GM23248 (cell line): ENCODE measurements around the gene MAPT. TPM values are rescaled to one million over a fixed set of nuclear protein-coding genes. Genes with fewer than 3 reads are reported as not detected.

Experiments used
- DNase-seq: peaks from one replicate; pipeline ENCODE4 v3.0.0-alpha.2; 2015
- H2AFZ ChIP-seq: fragments of 200-600 bp; sonication (generic); 2 replicates; pipeline ENCODE4 v1.6.1; 2016; ENCODE audit warnings: antibody characterized with exemption
- H3F3A ChIP-seq: fragments of 200-600 bp; sonication (generic); 2 replicates; pipeline ENCODE4 v1.6.1; 2016; ENCODE audit warnings: mild to moderate bottlenecking, antibody characterized with exemption, mixed run types; ENCODE audit not compliant: insufficient read depth
- H3K27ac ChIP-seq: fragments of 200-600 bp; sonication (generic); 2 replicates; pipeline ENCODE4 v1.5.1; 2016; ENCODE audit warnings: mild to moderate bottlenecking
- H3K27me3 ChIP-seq: fragments of 200-600 bp; sonication (generic); replicated peaks from 2 replicates; pipeline ENCODE4 v1.6.1; 2016; ENCODE audit warnings: mild to moderate bottlenecking; ENCODE audit not compliant: insufficient read depth
- H3K36me3 ChIP-seq: fragments of 200-600 bp; sonication (generic); 2 replicates; pipeline ENCODE4 v1.6.1; 2016; ENCODE audit warnings: low read depth, mild to moderate bottlenecking
- H3K4me1 ChIP-seq: fragments of 200-600 bp; sonication (generic); 2 replicates; pipeline ENCODE4 v1.6.1; 2016; ENCODE audit warnings: mild to moderate bottlenecking; ENCODE audit not compliant: insufficient read depth
- H3K4me2 ChIP-seq: fragments of 200-600 bp; sonication (generic); one replicate; pipeline ENCODE4 v1.6.1; 2016; ENCODE audit warnings: mild to moderate bottlenecking; ENCODE audit not compliant: unreplicated experiment
- H3K4me3 ChIP-seq: fragments of 200-600 bp; sonication (generic); 2 replicates; pipeline ENCODE4 v1.5.1; 2016; ENCODE audit warnings: mild to moderate bottlenecking
- H3K79me2 ChIP-seq: fragments of 200-600 bp; sonication (generic); 2 replicates; pipeline ENCODE4 v1.6.1; 2016; ENCODE audit warnings: mild to moderate bottlenecking; ENCODE audit not compliant: insufficient read depth
- H3K9ac ChIP-seq: fragments of 200-600 bp; sonication (generic); 2 replicates; pipeline ENCODE4 v1.6.1; 2016; ENCODE audit warnings: mild to moderate bottlenecking
- H3K9me2 ChIP-seq: fragments of 200-600 bp; sonication (generic); 2 replicates; pipeline ENCODE4 v1.6.1; 2016; ENCODE audit warnings: mixed run types, mild to moderate bottlenecking, moderate library complexity; ENCODE audit not compliant: insufficient read depth
- H3K9me3 ChIP-seq: fragments of 200-600 bp; sonication (generic); one replicate; pipeline ENCODE4 v1.6.1; 2017; ENCODE audit warnings: low read depth
- H4K20me1 ChIP-seq: fragments of 200-600 bp; sonication (generic); 2 replicates; pipeline ENCODE4 v1.6.0; 2016; ENCODE audit not compliant: insufficient read depth
- EZH2 ChIP-seq: fragments of 200-600 bp; sonication (generic); IDR thresholded peaks from 2 replicates; pipeline ENCODE4 v1.6.1; 2018; ENCODE audit warnings: antibody characterized with exemption, mild to moderate bottlenecking; ENCODE audit not compliant: insufficient read depth, poor library complexity, severe bottlenecking
- EZH2phosphoT487 ChIP-seq: fragments of 200-600 bp; sonication (generic); IDR thresholded peaks from 2 replicates; pipeline ENCODE4 v1.6.1; 2018; ENCODE audit warnings: antibody characterized with exemption, moderate library complexity, mild to moderate bottlenecking, low read depth; ENCODE audit not compliant: insufficient read depth
- WGBS, 2 experiments: methylation state at CpG; one replicate each; pipeline ENCODE4 v1.1.6; 2015 to 2017; ENCODE audit warnings: low lambda C conversion rate in 2 of 2, low coverage in 1 of 2; ENCODE audit errors: missing lambda C conversion rate in 2 of 2; 5-methylcytosine and 5-hydroxymethylcytosine counted together
- in situ Hi-C: fragments of 300-500 bp; cut with MboI; formaldehyde crosslinking; loops from 2 replicates; pipeline ENCODE4 v1.15.0; 2020
- polyA plus RNA-seq: library from polyadenylated mRNA; unstranded; fragments of >200 nt; fragmentation: Nextera tagmentation; extraction: Ambion mirVana; gene quantifications from 2 replicates; pipeline ENCODE4 v1.2.1, GENCODE V29; 2016
- total RNA-seq: library from RNA; depleted of rRNA; stranded (reverse); fragments of >200 nt; shearing (Covaris generic); gene quantifications from 2 replicates; pipeline ENCODE4 v1.2.3, GENCODE V29; 2014

MAPT gene
- total and polyA plus RNA-seq, 2 experiments from 2014 or later, result 0.06 TPM; not detected in 1

DNA sequence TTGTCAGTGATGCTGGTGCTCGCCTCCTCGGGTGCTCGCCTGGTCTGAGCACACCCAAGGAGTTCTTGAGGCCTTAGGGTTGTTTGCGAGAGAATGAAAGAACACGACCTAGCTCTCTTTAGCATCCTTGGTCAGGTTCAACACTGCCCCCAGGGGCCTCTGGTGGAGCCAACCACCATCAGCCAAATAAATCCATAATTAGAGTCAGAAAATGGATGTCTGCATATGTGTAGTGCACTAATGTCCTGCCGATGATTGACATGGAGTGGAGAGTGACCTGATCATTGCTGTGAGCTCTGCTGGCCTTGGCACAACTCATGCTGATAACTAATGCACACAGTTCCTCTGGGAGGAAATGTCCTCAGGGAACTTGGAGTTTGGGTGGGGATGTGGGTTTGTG is 96.5 kb downstream of the MAPT start:
- no peaks in the 10 kb centered on the region for H3F3A ChIP-seq
- DNase-seq, result no peak
- H3K79me2 ChIP-seq, result no peaks in the 10 kb centered on the region
- no peaks in the 10 kb centered on the region for H3K9me3 ChIP-seq
- no peaks in the 10 kb centered on the region for H3K4me1 ChIP-seq
- H3K4me2 ChIP-seq, result no peak overlapping the region
- H2AFZ ChIP-seq, result no peak overlapping the region
- no peaks in the 10 kb centered on the region for H3K9me2 ChIP-seq
- no peaks in the 10 kb centered on the region for H3K36me3 ChIP-seq
- H3K27me3 ChIP-seq, result peaks cover 1% of the 10 kb centered on the region; the same call in 1 of the 2 replicates
- 70 to 76% methylated on average over 6 of the region's 6 CpGs for WGBS, 2 experiments
- TF ChIP-seq EZH2phosphoT487 (no peak), EZH2 (no peak)
- H3K4me3 ChIP-seq, result no peak overlapping the region
- no peak overlapping the region for H3K9ac ChIP-seq
- no peaks in the 10 kb centered on the region for H4K20me1 ChIP-seq
- in situ Hi-C loops, result no loop called here
- H3K27ac ChIP-seq, result no peak overlapping the region

DNA sequence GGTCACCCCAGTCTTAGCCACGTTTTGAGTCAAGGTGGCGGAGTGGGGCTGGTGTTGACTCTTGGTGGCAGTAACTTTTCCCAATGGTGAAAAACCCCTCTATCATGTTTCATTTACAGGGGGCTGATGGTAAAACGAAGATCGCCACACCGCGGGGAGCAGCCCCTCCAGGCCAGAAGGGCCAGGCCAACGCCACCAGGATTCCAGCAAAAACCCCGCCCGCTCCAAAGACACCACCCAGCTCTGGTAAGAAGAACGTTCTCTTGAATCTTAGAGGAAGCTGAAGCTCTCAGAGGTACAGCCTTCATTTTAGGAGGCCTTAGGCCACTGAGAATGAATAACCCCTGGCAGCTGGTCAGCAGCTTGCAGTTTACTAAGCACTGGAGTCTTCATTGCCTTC is 97.0 kb downstream of the MAPT start:
- Histone ChIP-seq H3K4me2 (no peak overlapping the region), H2AFZ (no peak overlapping the region), H3K9me3 (no peaks in the 10 kb centered on the region), H3K4me1 (no peaks in the 10 kb centered on the region), H3F3A (no peaks in the 10 kb centered on the region), H3K79me2 (no peaks in the 10 kb centered on the region), H3K27me3 (no peaks in the 10 kb centered on the region; the same call in 1 of the 2 replicates), H3K36me3 (no peaks in the 10 kb centered on the region), H4K20me1 (no peaks in the 10 kb centered on the region), H3K9me2 (no peaks in the 10 kb centered on the region), H3K4me3 (no peak overlapping the region), H3K9ac (no peak overlapping the region), H3K27ac (no peak overlapping the region)
- no peak for TF ChIP-seq EZH2phosphoT487
- in situ Hi-C loops, result no loop called here
- no peak for DNase-seq
- 75% methylated on average over 10 of the region's 10 CpGs for WGBS, 2 experiments

DNA sequence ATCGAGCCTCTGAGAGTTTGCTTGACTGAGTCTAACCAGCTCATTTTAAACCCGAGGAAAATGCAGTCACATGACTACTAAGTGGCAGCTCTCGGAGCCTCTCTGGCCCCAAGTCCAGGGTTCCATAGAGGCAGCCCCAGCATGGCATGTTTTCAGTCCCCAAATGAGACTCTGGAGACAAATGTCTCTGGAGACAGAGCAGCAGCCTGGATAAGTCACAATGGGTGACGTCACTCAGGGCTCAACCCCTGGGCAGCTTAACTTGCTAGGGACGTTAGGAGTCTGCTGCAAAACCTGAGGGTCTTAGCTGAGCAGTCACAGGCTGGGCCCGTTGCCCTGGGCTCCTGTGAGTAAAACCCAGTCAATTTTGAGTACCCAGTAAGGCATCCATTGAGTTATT is 97.8 kb downstream of the MAPT start:
- DNase-seq, result peak; percentile 17
- no peak overlapping the region for H2AFZ ChIP-seq

DNA sequence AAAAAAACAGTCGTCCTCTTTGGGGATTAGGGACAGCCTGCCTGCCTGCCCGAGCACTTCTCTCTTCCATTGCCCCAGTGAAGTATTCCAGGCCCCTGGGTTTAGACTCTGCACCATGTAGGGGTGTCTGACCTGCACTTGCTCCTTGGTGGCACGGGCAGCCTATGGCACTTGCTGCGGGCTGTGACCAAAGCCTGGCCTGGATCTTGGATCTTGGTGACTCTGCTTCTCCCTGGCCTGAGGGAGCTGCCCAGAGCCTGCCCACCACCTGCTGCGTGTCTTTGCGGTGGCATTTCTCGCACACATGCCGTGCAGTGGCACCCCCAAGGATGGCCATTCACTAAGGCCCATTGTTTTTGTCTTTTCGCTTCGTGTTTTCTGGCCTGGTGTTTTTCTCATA is 98.5 kb downstream of the MAPT start:
- in situ Hi-C loops, result no loop called here
- Histone ChIP-seq H3K27me3 (no peaks in the 10 kb centered on the region; the same call in 1 of the 2 replicates), H3K79me2 (no peaks in the 10 kb centered on the region), H3K4me2 (no peak overlapping the region), H3K36me3 (no peaks in the 10 kb centered on the region), H3K27ac (no peak overlapping the region), H3K4me3 (no peak overlapping the region), H3K4me1 (no peaks in the 10 kb centered on the region), H2AFZ (no peak overlapping the region), H3K9ac (no peak overlapping the region), H3K9me3 (no peaks in the 10 kb centered on the region), H3F3A (no peaks in the 10 kb centered on the region), H4K20me1 (no peaks in the 10 kb centered on the region), H3K9me2 (no peaks in the 10 kb centered on the region)
- DNase-seq, result no peak
- no peak for TF ChIP-seq EZH2phosphoT487
- no peak for TF ChIP-seq EZH2
- WGBS, 2 experiments, result 68 to 71% methylated on average over 10 of the region's 10 CpGs

More for the DNA sequence above, 97.8 kb downstream of the MAPT start:
- Histone ChIP-seq H4K20me1 (no peaks in the 10 kb centered on the region), H3K79me2 (no peaks in the 10 kb centered on the region), H3K4me2 (no peak overlapping the region), H3K27ac (no peak overlapping the region), H3K4me3 (no peak overlapping the region), H3K9ac (no peak overlapping the region), H3F3A (no peaks in the 10 kb centered on the region), H3K4me1 (no peaks in the 10 kb centered on the region), H3K9me3 (no peaks in the 10 kb centered on the region), H3K36me3 (no peaks in the 10 kb centered on the region), H3K27me3 (no peaks in the 10 kb centered on the region; the same call in 1 of the 2 replicates), H3K9me2 (no peaks in the 10 kb centered on the region)
- TF ChIP-seq EZH2 (no peak), EZH2phosphoT487 (no peak)
- in situ Hi-C loops, result no loop called here
- WGBS, 2 experiments, result 53 to 61% methylated on average over 6 of the region's 6 CpGs
